HCT116 (cell line): Measurements from ENCODE around the gene TAGLN3.

Experiments
- ATF3 ChIP-seq: IDR thresholded peaks from 2 replicates; pipeline ENCODE4 v1.6.1; 2012
- CTCF ChIP-seq, 3 experiments: fragments of 200-600 bp in 1 of 3; sonication (generic) in 1 of 3; IDR thresholded peaks in 2 of 3; conservative IDR thresholded peaks in 1 of 3; 2 replicates each; pipeline ENCODE4 v1.5.1; 2012 to 2017; ENCODE audit warnings: low read depth in 2 of 3, low read length in 2 of 3, antibody characterized with exemption in 1 of 3, borderline replicate concordance in 1 of 3, control low read depth in 1 of 3, mild to moderate bottlenecking in 1 of 3, mixed read lengths in 1 of 3, mixed run types in 1 of 3, moderate library complexity in 1 of 3; ENCODE audit not compliant: insufficient read depth in 1 of 3
- EZH2 ChIP-seq: fragments of 200-600 bp; sonication (generic); IDR thresholded peaks from 2 replicates; pipeline ENCODE4 v1.6.1; 2017; ENCODE audit warnings: antibody characterized with exemption, mixed run types
- JUND ChIP-seq: IDR thresholded peaks from 2 replicates; pipeline ENCODE4 v1.6.1; 2012
- POLR2A ChIP-seq: IDR thresholded peaks from 2 replicates; pipeline ENCODE4 v1.7.0; 2011; ENCODE audit warnings: borderline replicate concordance; ENCODE audit not compliant: insufficient read depth, insufficient read length; ENCODE audit errors: extremely low read depth
- RAD21 ChIP-seq: IDR thresholded peaks from 2 replicates; pipeline ENCODE4 v1.6.1; 2012; ENCODE audit warnings: low read depth, mild to moderate bottlenecking
- SIN3A ChIP-seq: IDR thresholded peaks from 2 replicates; pipeline ENCODE4 v1.6.1; 2012; ENCODE audit warnings: low read depth
- SP1 ChIP-seq: IDR thresholded peaks from 2 replicates; pipeline ENCODE4 v1.6.1; 2012; ENCODE audit warnings: low read depth
- YY1 ChIP-seq: IDR thresholded peaks from 2 replicates; pipeline ENCODE4 v1.6.1; 2011; ENCODE audit warnings: low read length, low read depth, moderate library complexity, mild to moderate bottlenecking; ENCODE audit not compliant: insufficient replicate concordance; ENCODE audit errors: extremely low read depth
- ZBTB33 ChIP-seq: IDR thresholded peaks from 2 replicates; pipeline ENCODE4 v1.6.1; 2011; ENCODE audit warnings: mild to moderate bottlenecking, low read length, moderate library complexity; ENCODE audit not compliant: insufficient replicate concordance; ENCODE audit errors: extremely low read depth

- TF ChIP-seq EZH2 (no peak), SIN3A (no peak), CTCF (IDR thresholded peaks at IDR 0.05 in 2 of 3, conservative IDR thresholded peaks at IDR 0.05 in 1 of 3; ENCODE audit: borderline replicate concordance in 1 of 3, insufficient read depth in 1 of 3, low read depth in 2 of 3, low read length in 2 of 3) (no peak), ZBTB33 (no peak), RAD21 (no peak), POLR2A (no peak), YY1 (no peak), SP1 (no peak), JUND (no peak), ATF3 (no peak)
Observed at GRCh38 chr3:112000367-112000771, 1.6 kb downstream of the TAGLN3 start.
